Hepatocyte (in vitro differentiated cells): ENCODE data around the gene TAAR1. TPM values are rescaled to one million over a fixed set of nuclear protein-coding genes. Genes with fewer than 3 reads are reported as not detected.

ENCODE experiments used
- DNase-seq: peaks from one replicate; pipeline ENCODE4 v3.0.0-alpha.2; 2016; ENCODE audit warnings: low spot score
- H2AFZ ChIP-seq: fragments of 200-600 bp; sonication (generic); 2 replicates; pipeline ENCODE4 v1.6.0; 2016; ENCODE audit warnings: antibody characterized with exemption, mild to moderate bottlenecking
- H3K27ac ChIP-seq: fragments of 200-600 bp; sonication (generic); 2 replicates; pipeline ENCODE4 v1.5.1; 2016; ENCODE audit warnings: mild to moderate bottlenecking
- H3K27me3 ChIP-seq: fragments of 200-600 bp; sonication (generic); 2 replicates; pipeline ENCODE4 v1.6.1; 2016
- H3K36me3 ChIP-seq: fragments of 200-600 bp; sonication (generic); replicated peaks from 2 replicates; pipeline ENCODE4 v1.5.1; 2016; ENCODE audit warnings: low read depth; ENCODE audit not compliant: insufficient read depth
- H3K4me1 ChIP-seq: fragments of 200-600 bp; sonication (generic); 2 replicates; pipeline ENCODE4 v1.5.1; 2016; ENCODE audit warnings: mild to moderate bottlenecking, moderate library complexity; ENCODE audit not compliant: insufficient read depth
- H3K4me2 ChIP-seq: fragments of 200-600 bp; sonication (generic); 2 replicates; pipeline ENCODE4 v1.6.0; 2016
- H3K4me3 ChIP-seq: fragments of 200-600 bp; sonication (generic); 2 replicates; pipeline ENCODE4 v1.5.1; 2016; ENCODE audit warnings: mild to moderate bottlenecking
- H3K79me2 ChIP-seq: fragments of 200-600 bp; sonication (generic); 2 replicates; pipeline ENCODE4 v1.6.0; 2017; ENCODE audit warnings: mild to moderate bottlenecking
- H3K9me2 ChIP-seq: fragments of 200-600 bp; sonication (generic); replicated peaks from 2 replicates; pipeline ENCODE4 v1.6.0; 2017; ENCODE audit warnings: mild to moderate bottlenecking; ENCODE audit not compliant: insufficient read depth
- H3K9me3 ChIP-seq: fragments of 200-600 bp; sonication (generic); 2 replicates; pipeline ENCODE4 v1.5.1; 2016; ENCODE audit warnings: low read depth, mild to moderate bottlenecking
- H4K20me1 ChIP-seq: fragments of 200-600 bp; sonication (generic); 2 replicates; pipeline ENCODE4 v1.6.0; 2016; ENCODE audit warnings: mild to moderate bottlenecking; ENCODE audit not compliant: insufficient read depth, poor library complexity, severe bottlenecking
- EZH2 ChIP-seq: fragments of 200-600 bp; sonication (generic); IDR thresholded peaks from 2 replicates; pipeline ENCODE4 v1.6.1; 2016; ENCODE audit warnings: antibody characterized with exemption, mild to moderate bottlenecking, borderline replicate concordance
- EZH2phosphoT487 ChIP-seq: fragments of 200-600 bp; sonication (generic); IDR thresholded peaks from one replicate; pipeline ENCODE4 v1.6.1; 2018; ENCODE audit warnings: antibody characterized with exemption, mild to moderate bottlenecking, low read depth, moderate library complexity; ENCODE audit not compliant: unreplicated experiment, severe bottlenecking
- WGBS: methylation state at CpG from one replicate; pipeline ENCODE4 v1.1.6; 2016; ENCODE audit warnings: low lambda C conversion rate; ENCODE audit errors: missing lambda C conversion rate; 5-methylcytosine and 5-hydroxymethylcytosine counted together
- polyA plus RNA-seq: library from polyadenylated mRNA; unstranded; fragments of >200 nt; fragmentation: Nextera tagmentation; extraction: Ambion mirVana; gene quantifications from 2 replicates; pipeline ENCODE4 v1.2.1, GENCODE V29; 2016
- total RNA-seq: library from RNA; depleted of rRNA; stranded (reverse); fragments of >200 nt; gene quantifications from 2 replicates; pipeline ENCODE4 v1.2.3, GENCODE V29; 2014
- TF ChIP-seq, protein P1 (sequence below): fragments of 200-600 bp; sonication (generic); IDR thresholded peaks from 2 replicates; pipeline ENCODE4 v1.5.1; 2016; ENCODE audit warnings: antibody characterized with exemption, mild to moderate bottlenecking; ENCODE audit not compliant: poor library complexity

The TAAR1 gene
- total and polyA plus RNA-seq, 2 experiments from 2014 or later: not detected

DNA sequence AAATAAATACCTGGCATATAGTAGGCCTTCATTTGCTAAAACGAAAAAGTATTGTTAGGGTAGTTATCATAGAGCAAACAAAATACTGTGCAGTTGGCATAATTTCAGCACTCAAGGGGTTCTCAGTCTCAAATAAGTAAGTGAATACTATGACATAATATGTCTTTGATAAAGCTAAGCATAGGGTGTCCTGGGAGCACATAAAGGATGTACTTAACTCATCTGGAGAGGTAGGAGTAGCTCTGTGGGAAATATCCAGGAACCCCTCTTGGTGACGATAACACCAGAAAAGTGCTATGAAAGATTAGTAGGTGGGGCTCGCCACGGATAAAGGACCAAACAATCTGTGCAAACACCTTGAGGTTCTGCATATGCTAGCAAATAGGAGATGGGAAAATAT lies 31.7 kb upstream of the TAAR1 start:
- Histone ChIP-seq H3K36me3 (no peaks in the 10 kb centered on the region), H3K27me3 (no peaks in the 10 kb centered on the region), H4K20me1 (no peaks in the 10 kb centered on the region), H2AFZ (no peak overlapping the region), H3K79me2 (no peaks in the 10 kb centered on the region), H3K4me3 (no peak overlapping the region), H3K9me3 (no peaks in the 10 kb centered on the region), H3K4me2 (no peak overlapping the region), H3K4me1 (no peaks in the 10 kb centered on the region), H3K9me2 (no peaks in the 10 kb centered on the region), H3K27ac (no peak overlapping the region)
- TF ChIP-seq EZH2 (no peak), EZH2phosphoT487 (no peak)
- TF ChIP-seq, protein P1, sequence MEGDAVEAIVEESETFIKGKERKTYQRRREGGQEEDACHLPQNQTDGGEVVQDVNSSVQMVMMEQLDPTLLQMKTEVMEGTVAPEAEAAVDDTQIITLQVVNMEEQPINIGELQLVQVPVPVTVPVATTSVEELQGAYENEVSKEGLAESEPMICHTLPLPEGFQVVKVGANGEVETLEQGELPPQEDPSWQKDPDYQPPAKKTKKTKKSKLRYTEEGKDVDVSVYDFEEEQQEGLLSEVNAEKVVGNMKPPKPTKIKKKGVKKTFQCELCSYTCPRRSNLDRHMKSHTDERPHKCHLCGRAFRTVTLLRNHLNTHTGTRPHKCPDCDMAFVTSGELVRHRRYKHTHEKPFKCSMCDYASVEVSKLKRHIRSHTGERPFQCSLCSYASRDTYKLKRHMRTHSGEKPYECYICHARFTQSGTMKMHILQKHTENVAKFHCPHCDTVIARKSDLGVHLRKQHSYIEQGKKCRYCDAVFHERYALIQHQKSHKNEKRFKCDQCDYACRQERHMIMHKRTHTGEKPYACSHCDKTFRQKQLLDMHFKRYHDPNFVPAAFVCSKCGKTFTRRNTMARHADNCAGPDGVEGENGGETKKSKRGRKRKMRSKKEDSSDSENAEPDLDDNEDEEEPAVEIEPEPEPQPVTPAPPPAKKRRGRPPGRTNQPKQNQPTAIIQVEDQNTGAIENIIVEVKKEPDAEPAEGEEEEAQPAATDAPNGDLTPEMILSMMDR: no peak
- DNase-seq: no peak
- WGBS: 92% methylated on average over 4 of the region's 4 CpGs

DNA sequence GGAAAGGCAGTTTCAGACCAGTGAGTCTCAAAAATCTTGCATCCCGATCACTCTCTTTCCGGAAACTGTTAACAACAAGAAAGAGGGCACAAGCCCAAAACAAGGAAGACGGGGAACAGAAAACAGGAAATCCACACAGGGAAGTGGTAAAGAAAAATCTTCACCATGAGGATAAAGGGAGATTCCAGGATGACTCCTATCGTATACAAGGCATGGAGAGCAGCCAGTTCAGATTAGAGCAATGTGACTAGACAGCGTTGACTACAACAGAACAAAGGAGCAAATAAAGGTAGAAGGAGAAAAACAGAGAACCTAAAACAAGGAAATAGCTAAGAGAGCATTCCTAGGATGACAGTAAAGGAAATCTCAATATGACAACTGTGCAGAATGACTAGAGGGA lies 28.3 kb upstream of the TAAR1 start:
- DNase-seq: no peak
- no peak overlapping the region for H3K27ac ChIP-seq
- TF ChIP-seq EZH2: no peak
- TF ChIP-seq, protein P1: no peak
- TF ChIP-seq EZH2phosphoT487: no peak

DNA sequence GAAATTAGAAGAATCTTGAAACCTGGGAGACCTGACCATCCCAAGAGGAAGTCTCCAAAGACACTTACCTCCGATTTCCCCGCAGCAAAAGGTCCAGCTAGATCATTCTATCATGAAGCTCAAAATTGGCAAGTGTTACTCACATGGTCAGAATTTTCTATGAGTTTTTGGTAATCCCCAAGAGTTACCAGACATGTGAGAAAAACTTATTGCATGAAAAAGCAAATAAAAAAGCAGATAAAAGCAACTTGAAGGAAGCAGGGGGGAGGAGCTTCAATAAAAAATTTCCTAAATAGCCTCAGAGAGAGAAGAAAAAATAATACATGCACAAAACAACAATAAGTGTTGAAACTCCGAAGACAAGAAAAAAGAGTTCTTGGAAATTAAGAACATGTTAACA lies 27.5 kb upstream of the TAAR1 start:
- H3K9me3 ChIP-seq: no peaks in the 10 kb centered on the region
- H3K79me2 ChIP-seq: no peaks in the 10 kb centered on the region
- no peak overlapping the region for H3K4me3 ChIP-seq
- no peaks in the 10 kb centered on the region for H3K9me2 ChIP-seq
- no peaks in the 10 kb centered on the region for H4K20me1 ChIP-seq
- no peak for DNase-seq
- H2AFZ ChIP-seq: no peak overlapping the region
- 94% methylated on average over 3 of the region's 3 CpGs for WGBS
- no peak overlapping the region for H3K4me2 ChIP-seq
- TF ChIP-seq EZH2phosphoT487 (no peak), EZH2 (no peak)
- TF ChIP-seq, protein P1: no peak
- H3K27me3 ChIP-seq: no peaks in the 10 kb centered on the region
- H3K27ac ChIP-seq: no peak overlapping the region
- no peaks in the 10 kb centered on the region for H3K4me1 ChIP-seq
- H3K36me3 ChIP-seq: no peaks in the 10 kb centered on the region

More for the DNA sequence above, 28.3 kb upstream of the TAAR1 start:
- H3K4me2 ChIP-seq: no peak overlapping the region
- H3K4me1 ChIP-seq: no peaks in the 10 kb centered on the region
- H2AFZ ChIP-seq: no peak overlapping the region
- no peaks in the 10 kb centered on the region for H3K27me3 ChIP-seq
- no peak overlapping the region for H3K4me3 ChIP-seq
- no peaks in the 10 kb centered on the region for H3K9me2 ChIP-seq
- H4K20me1 ChIP-seq: no peaks in the 10 kb centered on the region
- no peaks in the 10 kb centered on the region for H3K79me2 ChIP-seq
- H3K36me3 ChIP-seq: no peaks in the 10 kb centered on the region
- no peaks in the 10 kb centered on the region for H3K9me3 ChIP-seq
- 80% methylated on average over 5 of the region's 5 CpGs for WGBS

DNA sequence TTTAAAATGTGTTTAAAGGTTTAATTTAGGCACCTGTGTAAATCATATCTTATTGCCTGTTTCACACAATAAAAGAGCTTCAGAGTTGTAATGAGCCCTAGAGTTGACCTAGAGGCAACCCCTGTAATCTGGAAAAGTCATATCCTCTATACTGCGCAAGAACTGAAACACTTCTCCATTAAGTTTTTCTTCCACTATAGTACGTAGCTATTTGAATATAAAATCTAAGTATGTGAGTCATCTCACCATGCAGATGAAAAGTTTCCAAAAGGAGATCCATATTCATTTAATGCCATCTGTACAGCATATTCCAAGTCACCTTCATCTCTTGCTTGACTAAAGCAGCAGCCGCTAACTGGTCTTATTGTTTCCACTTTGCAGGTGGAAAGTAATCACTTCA lies 26.0 kb upstream of the TAAR1 start:
- H3K4me3 ChIP-seq: no peak overlapping the region
- H3K4me2 ChIP-seq: no peak overlapping the region
- no peaks in the 10 kb centered on the region for H4K20me1 ChIP-seq
- no peaks in the 10 kb centered on the region for H3K9me2 ChIP-seq
- H3K4me1 ChIP-seq: no peaks in the 10 kb centered on the region
- no peak overlapping the region for H2AFZ ChIP-seq
- H3K27me3 ChIP-seq: no peaks in the 10 kb centered on the region
- DNase-seq: no peak
- TF ChIP-seq, protein P1: no peak
- TF ChIP-seq EZH2phosphoT487: no peak
- no peak for TF ChIP-seq EZH2
- 95% methylated on average over 3 of the region's 3 CpGs for WGBS
- no peaks in the 10 kb centered on the region for H3K36me3 ChIP-seq
- no peak overlapping the region for H3K27ac ChIP-seq
- no peaks in the 10 kb centered on the region for H3K79me2 ChIP-seq
- no peaks in the 10 kb centered on the region for H3K9me3 ChIP-seq
